Body of pancreas (tissue), 4 donors: Measurements from ENCODE around the gene TMEM220.

Experiments used
- CTCF ChIP-seq, 7 experiments: fragments of 450-650 bp in 4 of 7; fragments of 200-600 bp in 3 of 7; sonication (generic) in 3 of 7; IDR thresholded peaks; one replicate each; pipeline ENCODE4 v1.5.1; 2016 to 2019; ENCODE audit warnings: antibody characterized with exemption in 7 of 7
- POLR2A ChIP-seq, 3 donors: fragments of 450-650 bp; IDR thresholded peaks; one replicate each; pipeline ENCODE4 v1.6.1; 2016; ENCODE audit warnings: antibody characterized with exemption in 3 of 3, mild to moderate bottlenecking in 2 of 3

- no peak for TF ChIP-seq POLR2A (IDR thresholded peaks at IDR 0.05)
- no peak for TF ChIP-seq CTCF (IDR thresholded peaks at IDR 0.05)
These were observed 2.6 kb downstream of the TMEM220 start for GRCh38 chr17:10727192-10727591.
